ENCODE measurements around the gene ZNF160. TPM values are rescaled to one million over a fixed set of nuclear protein-coding genes. Genes with fewer than 3 reads are reported as not detected.

ZNF160 gene
- polyA plus RNA-seq, 1 experiment: 9.0 TPM

DNA sequence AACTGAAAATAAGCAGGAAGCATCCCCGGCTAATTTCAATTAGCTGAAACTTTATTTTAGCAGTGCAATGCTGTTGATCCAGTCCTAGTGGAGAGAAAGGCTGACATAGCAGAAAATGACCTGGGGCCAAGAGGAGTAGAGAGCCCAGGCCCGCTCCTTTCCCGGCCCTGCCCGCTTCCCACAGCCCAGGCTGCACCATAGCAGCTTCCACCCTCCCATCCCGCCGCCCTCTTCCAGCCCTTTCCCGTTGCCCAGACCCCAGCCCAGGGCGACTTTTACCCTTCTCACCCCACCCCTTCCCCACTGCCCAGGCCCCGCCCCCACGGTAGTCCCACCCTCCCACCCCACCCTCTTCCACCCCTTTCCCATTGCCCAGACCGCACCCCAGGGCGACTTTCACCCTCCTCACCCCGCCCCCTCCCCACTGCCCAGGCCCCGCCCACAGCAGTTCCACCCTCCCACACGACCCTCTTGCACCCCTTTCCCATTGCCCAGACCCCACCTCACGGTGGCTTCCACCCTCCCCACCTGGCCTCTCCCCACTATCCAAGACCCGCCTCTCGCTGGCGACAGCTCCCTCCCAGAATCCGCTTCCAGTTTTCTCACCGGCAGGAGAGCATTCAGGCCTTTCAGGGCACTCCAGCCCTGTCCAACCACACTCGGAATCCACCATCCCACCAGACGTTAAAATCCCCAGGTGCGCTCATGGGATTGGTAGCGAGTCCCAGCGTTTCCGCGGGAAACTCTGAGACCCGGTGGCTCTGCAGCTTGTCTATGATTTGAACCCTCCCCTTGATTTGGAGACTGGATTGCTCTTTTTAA lies 8.3 kb downstream of the ZNF160 start:
- no peak for DNase-seq (ENCODE audit: low read depth)

DNA sequence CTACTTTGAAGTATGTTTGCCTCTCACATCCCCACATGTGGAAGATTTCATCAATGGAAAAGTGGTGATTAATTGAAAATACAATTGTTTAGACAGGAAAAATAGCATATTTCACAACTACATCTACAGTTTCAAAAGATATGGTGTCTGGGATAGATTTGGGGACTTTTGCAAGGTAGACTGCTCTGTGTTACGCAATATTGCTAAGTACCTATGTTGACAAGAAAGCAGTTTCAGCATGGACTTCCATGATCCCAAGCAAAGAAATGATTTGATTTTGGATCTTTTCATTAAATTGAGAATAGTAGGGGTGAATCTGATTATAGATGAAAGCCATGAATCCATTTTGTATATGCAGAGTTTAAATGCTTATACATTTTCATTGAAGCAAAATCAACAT lies 10.5 kb downstream of the ZNF160 start:
- CTCF ChIA-PET: no interaction called here
- no peaks in the 10 kb centered on the region for H3K27me3 ChIP-seq (ENCODE audit: control insufficient read depth, insufficient read depth, low read length)
- POLR2A ChIA-PET: no interaction called here
- peaks cover 14% of the 10 kb centered on the region for H3K36me3 ChIP-seq (ENCODE audit: control insufficient read depth, insufficient read depth, low read length)
- TF ChIP-seq, protein P1, sequence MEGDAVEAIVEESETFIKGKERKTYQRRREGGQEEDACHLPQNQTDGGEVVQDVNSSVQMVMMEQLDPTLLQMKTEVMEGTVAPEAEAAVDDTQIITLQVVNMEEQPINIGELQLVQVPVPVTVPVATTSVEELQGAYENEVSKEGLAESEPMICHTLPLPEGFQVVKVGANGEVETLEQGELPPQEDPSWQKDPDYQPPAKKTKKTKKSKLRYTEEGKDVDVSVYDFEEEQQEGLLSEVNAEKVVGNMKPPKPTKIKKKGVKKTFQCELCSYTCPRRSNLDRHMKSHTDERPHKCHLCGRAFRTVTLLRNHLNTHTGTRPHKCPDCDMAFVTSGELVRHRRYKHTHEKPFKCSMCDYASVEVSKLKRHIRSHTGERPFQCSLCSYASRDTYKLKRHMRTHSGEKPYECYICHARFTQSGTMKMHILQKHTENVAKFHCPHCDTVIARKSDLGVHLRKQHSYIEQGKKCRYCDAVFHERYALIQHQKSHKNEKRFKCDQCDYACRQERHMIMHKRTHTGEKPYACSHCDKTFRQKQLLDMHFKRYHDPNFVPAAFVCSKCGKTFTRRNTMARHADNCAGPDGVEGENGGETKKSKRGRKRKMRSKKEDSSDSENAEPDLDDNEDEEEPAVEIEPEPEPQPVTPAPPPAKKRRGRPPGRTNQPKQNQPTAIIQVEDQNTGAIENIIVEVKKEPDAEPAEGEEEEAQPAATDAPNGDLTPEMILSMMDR (IDR thresholded peaks at IDR 0.05; ENCODE audit: insufficient read depth, low read depth, low read length): no peak
- no peak overlapping the region for H3K4me3 ChIP-seq (ENCODE audit: low read depth, low read length)
- DNase-seq (ENCODE audit: low read depth): no peak

More for the DNA sequence above, 8.3 kb downstream of the ZNF160 start:
- CTCF ChIA-PET: no interaction called here
- POLR2A ChIA-PET: no interaction called here
- H3K27me3 ChIP-seq (ENCODE audit: control insufficient read depth, insufficient read depth, low read length): no peaks in the 10 kb centered on the region
- TF ChIP-seq, protein P1 (IDR thresholded peaks at IDR 0.05; ENCODE audit: insufficient read depth, low read depth, low read length): no peak
- no peak overlapping the region for H3K4me3 ChIP-seq (ENCODE audit: low read depth, low read length)
- H3K36me3 ChIP-seq (ENCODE audit: control insufficient read depth, insufficient read depth, low read length): peaks cover 17% of the 10 kb centered on the region; the same call in 1 of the 2 replicates

DNA sequence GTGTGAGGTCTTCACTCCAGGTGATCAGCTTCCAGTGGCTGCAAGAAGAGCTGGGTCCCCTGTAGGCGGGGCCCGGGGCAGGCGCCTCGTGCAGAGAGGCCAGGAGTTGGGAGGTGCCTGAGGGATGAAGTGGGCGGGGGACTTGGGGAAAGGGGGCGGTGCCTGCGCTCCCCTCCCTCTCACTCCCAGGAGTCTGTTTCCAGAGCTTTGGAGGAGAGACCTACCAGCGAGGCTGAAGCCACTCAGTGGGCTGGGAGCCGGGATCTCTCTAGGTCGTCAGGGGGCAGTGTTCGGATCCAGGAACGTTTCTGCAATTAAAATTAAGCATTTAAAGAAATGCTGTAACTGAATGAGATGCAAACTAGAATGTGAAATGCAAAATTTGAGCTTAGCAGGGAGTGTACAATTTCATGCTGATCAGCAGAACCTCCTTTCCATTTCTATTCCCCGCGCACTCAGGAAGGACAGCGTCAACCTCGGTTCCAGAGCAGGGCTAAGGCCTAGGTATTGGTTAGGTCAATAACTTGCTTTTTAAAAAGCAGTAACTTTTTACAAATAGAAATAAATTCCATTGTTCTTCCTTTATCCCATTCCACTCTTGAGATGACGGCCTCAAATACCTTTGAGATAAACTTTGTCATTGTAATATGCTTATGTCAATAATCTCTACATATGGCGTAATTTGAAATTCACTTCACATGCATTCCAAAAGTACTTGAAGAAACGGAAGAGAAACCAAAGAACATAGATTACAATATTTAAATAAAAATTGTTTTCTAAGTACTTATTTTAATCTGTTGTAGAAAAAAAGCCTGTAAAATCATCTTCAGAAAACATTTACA lies 11.6 kb downstream of the ZNF160 start:
- POLR2A ChIA-PET: no interaction called here

DNA sequence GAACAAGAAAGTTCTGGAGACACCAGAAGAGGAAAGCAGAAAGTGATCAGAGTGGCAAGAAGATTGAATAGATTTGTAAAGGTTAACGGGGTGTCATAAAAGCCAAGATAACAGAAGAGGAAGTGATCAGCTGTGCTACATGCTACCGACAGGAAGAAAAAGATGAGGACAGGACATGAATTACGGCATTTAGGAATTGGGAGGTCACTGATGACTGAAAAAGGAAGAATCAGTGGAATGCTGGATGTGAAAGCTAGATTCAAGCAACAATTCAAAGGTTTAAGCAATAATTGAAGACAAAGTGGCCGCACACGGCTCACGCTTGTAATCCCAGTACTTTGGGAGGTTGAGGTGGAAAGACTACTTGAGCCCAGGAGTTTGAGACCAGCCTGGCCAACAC lies 15.1 kb downstream of the ZNF160 start:
- TF ChIP-seq, protein P1 (IDR thresholded peaks at IDR 0.05; ENCODE audit: insufficient read depth, low read depth, low read length): no peak
- no peaks in the 10 kb centered on the region for H3K27me3 ChIP-seq (ENCODE audit: control insufficient read depth, insufficient read depth, low read length)
- peaks cover 35% of the 10 kb centered on the region for H3K36me3 ChIP-seq (ENCODE audit: control insufficient read depth, insufficient read depth, low read length)
- H3K4me3 ChIP-seq (ENCODE audit: low read depth, low read length): no peak overlapping the region
- ChIA-PET POLR2A (no interaction called here), CTCF (interaction anchor here (1.6 kb wide), 1 partner anchor 16 kb away, joined by 3 read pairs; no protein-coding TSS in a partner anchor)
- DNase-seq (ENCODE audit: low read depth): no peak

More for the DNA sequence above, 11.6 kb downstream of the ZNF160 start:
- TF ChIP-seq, protein P1 (IDR thresholded peaks at IDR 0.05; ENCODE audit: insufficient read depth, low read depth, low read length): no peak
- CTCF ChIA-PET: no interaction called here
- no peak for DNase-seq (ENCODE audit: low read depth)
- Histone ChIP-seq H3K36me3 (ENCODE audit: control insufficient read depth, insufficient read depth, low read length) (peaks cover 18% of the 10 kb centered on the region), H3K4me3 (ENCODE audit: low read depth, low read length) (no peak overlapping the region), H3K27me3 (ENCODE audit: control insufficient read depth, insufficient read depth, low read length) (no peaks in the 10 kb centered on the region)

DNA sequence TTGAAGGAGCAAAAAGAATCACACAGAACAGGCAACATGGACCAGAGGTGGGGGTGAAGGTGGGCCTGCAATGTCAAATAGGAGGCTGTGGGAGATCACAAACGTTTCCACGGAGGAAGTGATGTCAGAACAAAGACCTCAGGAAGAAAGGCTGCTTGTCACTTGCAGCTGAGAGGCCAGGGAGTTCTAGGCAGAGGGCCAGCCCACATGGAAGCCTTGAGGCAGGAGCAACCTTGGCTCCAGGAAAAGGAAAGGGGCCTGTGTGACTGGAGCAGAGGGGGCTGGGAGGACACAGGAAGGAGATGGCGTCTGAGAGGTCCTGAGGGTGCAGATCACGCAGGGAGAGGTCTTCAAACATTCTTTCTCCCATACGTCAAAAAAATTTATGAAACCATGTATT lies 16.3 kb downstream of the ZNF160 start:
- Histone ChIP-seq H3K27me3 (ENCODE audit: control insufficient read depth, insufficient read depth, low read length) (no peaks in the 10 kb centered on the region), H3K36me3 (ENCODE audit: control insufficient read depth, insufficient read depth, low read length) (peaks cover 40% of the 10 kb centered on the region), H3K4me3 (ENCODE audit: low read depth, low read length) (no peak overlapping the region)
- TF ChIP-seq, protein P1 (IDR thresholded peaks at IDR 0.05; ENCODE audit: insufficient read depth, low read depth, low read length): no peak
- POLR2A ChIA-PET: no interaction called here
- no peak for DNase-seq (ENCODE audit: low read depth)
- CTCF ChIA-PET: no interaction called here
